ENCODE measurements around the gene MTNR1B.

DNA sequence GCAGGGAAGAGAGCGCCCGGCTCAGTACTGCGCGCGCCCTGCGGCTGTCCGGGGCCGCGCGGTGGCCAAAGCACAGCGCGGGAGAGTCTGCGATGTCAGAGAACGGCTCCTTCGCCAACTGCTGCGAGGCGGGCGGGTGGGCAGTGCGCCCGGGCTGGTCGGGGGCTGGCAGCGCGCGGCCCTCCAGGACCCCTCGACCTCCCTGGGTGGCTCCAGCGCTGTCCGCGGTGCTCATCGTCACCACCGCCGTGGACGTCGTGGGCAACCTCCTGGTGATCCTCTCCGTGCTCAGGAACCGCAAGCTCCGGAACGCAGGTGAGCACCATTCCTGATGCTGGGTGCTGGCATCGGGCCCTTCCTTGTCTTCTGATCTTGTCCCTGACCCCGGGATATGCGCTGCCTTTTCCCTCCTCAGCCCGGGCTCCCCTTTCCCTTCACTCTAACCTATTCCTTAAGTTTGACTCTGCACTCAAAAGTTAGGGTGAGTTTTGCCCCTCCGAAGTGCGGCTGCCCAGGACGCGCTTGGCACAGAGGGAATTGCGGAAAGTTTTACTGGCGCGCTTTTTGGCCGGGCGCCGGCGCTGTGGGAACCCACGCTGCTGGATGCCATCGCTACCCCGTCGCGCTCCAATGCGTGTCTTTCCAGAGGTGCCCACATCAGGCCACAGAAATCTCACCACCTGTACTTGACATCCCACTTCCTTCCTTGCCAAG lies at the start of gene MTNR1B:
- TF ChIP-seq, protein P1, sequence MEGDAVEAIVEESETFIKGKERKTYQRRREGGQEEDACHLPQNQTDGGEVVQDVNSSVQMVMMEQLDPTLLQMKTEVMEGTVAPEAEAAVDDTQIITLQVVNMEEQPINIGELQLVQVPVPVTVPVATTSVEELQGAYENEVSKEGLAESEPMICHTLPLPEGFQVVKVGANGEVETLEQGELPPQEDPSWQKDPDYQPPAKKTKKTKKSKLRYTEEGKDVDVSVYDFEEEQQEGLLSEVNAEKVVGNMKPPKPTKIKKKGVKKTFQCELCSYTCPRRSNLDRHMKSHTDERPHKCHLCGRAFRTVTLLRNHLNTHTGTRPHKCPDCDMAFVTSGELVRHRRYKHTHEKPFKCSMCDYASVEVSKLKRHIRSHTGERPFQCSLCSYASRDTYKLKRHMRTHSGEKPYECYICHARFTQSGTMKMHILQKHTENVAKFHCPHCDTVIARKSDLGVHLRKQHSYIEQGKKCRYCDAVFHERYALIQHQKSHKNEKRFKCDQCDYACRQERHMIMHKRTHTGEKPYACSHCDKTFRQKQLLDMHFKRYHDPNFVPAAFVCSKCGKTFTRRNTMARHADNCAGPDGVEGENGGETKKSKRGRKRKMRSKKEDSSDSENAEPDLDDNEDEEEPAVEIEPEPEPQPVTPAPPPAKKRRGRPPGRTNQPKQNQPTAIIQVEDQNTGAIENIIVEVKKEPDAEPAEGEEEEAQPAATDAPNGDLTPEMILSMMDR (IDR thresholded peaks at IDR 0.05; ENCODE audit: borderline replicate concordance, extremely low read depth, low read length, poor library complexity, severe bottlenecking), result no peak
- no peak for TF ChIP-seq EZH2 (IDR thresholded peaks at IDR 0.05; ENCODE audit: borderline replicate concordance, low read depth, low read length, severe bottlenecking)
